Common myeloid progenitor, CD34-positive (primary cell): Measurements from ENCODE around the gene SYNE1.

Experiments used
- CTCF ChIA-PET: fragments of 350-600 bp; sonication (Branson Sonifier 250); formaldehyde crosslinking; loops from one replicate; lab custom pipeline; 2021; ENCODE audit warnings: antibody characterized with exemption; lab: Charles Lee
- POLR2A ChIA-PET: fragments of 350-600 bp; sonication (Branson Sonifier 250); formaldehyde crosslinking; loops from one replicate; lab custom pipeline; 2021; ENCODE audit warnings: antibody characterized with exemption; lab: Charles Lee
- DNase-seq, 3 donors: peaks; one replicate each; pipeline versions ENCODE4 v3.0.0 to v3.0.0-alpha.2; 2013
- H3K27ac ChIP-seq, 2 experiments: 1 replicate in 1 of 2; 2 replicates in 1 of 2; pipeline ENCODE4 v1.7.0; 2013; ENCODE audit warnings: inconsistent platforms in 2 of 2, low read length in 2 of 2, mild to moderate bottlenecking in 2 of 2, low read depth in 1 of 2, moderate library complexity in 1 of 2; ENCODE audit not compliant: severe bottlenecking in 2 of 2, insufficient read depth in 1 of 2, poor library complexity in 1 of 2
- H3K27me3 ChIP-seq, 5 experiments: replicated peaks in 2 of 5; 1 replicate in 3 of 5; 2 replicates in 2 of 5; pipeline versions ENCODE4 v1.6.1 to v1.7.0; 2013; ENCODE audit warnings: low read length in 4 of 5, mild to moderate bottlenecking in 2 of 5, moderate library complexity in 2 of 5, inconsistent platforms in 1 of 5; ENCODE audit not compliant: insufficient read depth in 5 of 5, control insufficient read depth in 4 of 5
- H3K36me3 ChIP-seq, 4 experiments: 1 replicate in 2 of 4; 2 replicates in 2 of 4; pipeline versions ENCODE4 v1.6.1 to v1.7.0; 2013; ENCODE audit warnings: low read length in 3 of 4, control low read depth in 1 of 4, mild to moderate bottlenecking in 1 of 4; ENCODE audit not compliant: control insufficient read depth in 4 of 4, insufficient read depth in 4 of 4
- H3K4me1 ChIP-seq, 4 experiments: 1 replicate in 3 of 4; 2 replicates in 1 of 4; pipeline versions ENCODE4 v1.6.1 to v1.7.1; 2013; ENCODE audit warnings: low read length in 3 of 4, mild to moderate bottlenecking in 3 of 4, control low read depth in 1 of 4, inconsistent platforms in 1 of 4, moderate library complexity in 1 of 4; ENCODE audit not compliant: control insufficient read depth in 4 of 4, insufficient read depth in 4 of 4; ENCODE audit errors: control extremely low read depth in 1 of 4
- H3K4me3 ChIP-seq, 7 experiments: 1 replicate in 4 of 7; 2 replicates in 3 of 7; pipeline versions ENCODE4 v1.5.1 to v1.7.0; 2013; ENCODE audit warnings: mild to moderate bottlenecking in 7 of 7, low read length in 6 of 7, moderate library complexity in 6 of 7, inconsistent platforms in 2 of 7, low read depth in 2 of 7, control low read depth in 1 of 7; ENCODE audit not compliant: insufficient read depth in 4 of 7, control insufficient read depth in 1 of 7; ENCODE audit errors: extremely low read depth in 1 of 7
- H3K9me3 ChIP-seq, 5 experiments: 1 replicate in 4 of 5; 2 replicates in 1 of 5; pipeline versions ENCODE4 v1.6.1 to v1.7.1; 2013; ENCODE audit warnings: low read length in 4 of 5, mild to moderate bottlenecking in 2 of 5, inconsistent platforms in 1 of 5, low read depth in 1 of 5, moderate library complexity in 1 of 5; ENCODE audit not compliant: control insufficient read depth in 4 of 5, insufficient read depth in 2 of 5; ENCODE audit errors: control extremely low read depth in 1 of 5
- WGBS: methylation state at CpG from one replicate; pipeline ENCODE4 v1.1.5; 2013; ENCODE audit not compliant: insufficient coverage; 5-methylcytosine and 5-hydroxymethylcytosine counted together

SYNE1 gene

DNA sequence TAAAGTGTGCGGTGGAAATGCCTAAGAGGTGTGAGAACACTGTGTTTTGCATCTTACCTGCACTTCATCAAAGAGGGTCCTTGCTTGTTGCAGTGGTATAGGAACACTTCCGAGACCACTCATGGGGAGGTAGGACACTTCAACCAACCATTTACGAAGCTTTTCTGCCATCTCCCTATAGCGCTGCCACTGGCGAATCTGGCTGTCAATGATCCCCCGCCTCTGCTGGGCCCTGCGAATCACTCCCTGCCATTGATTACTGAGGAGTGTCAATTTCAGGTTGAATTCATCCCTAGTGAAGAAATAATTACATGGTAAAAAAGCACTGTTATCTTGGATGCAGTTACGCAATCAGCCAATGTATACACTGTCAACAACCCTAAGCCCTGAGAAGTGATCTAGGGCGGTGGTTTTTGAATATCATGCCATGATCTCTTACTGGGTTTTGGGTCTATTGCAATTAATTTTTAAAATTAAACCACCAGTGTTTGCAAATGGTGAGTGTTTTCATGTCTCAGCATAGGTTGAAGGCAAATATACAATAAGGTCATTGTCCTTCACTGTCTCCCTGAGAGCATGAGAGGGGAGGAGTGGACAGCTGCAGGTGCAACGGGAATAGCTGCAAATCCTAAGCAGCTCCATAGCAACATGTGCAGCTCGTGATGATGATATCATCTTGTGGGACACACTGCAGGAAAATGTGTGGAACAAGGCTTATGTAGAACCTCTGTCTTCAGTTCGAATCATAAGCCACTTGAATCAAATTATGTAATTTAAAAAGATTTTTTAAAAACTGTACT, 429.0 kb downstream of the SYNE1 start:
- Histone ChIP-seq H3K9me3 (no peaks in the 10 kb centered on the region), H3K36me3 (peaks cover 16 to 58% (median 43%) of the 10 kb centered on the region in 4 experiments), H3K27me3 (no peaks in the 10 kb centered on the region), H3K4me1 (no peaks in the 10 kb centered on the region), H3K27ac (no peak overlapping the region), H3K4me3 (no peak overlapping the region)
- DNase-seq: no peak
- POLR2A ChIA-PET: no interaction called here
- CTCF ChIA-PET: no interaction called here
- WGBS: 97% methylated on average over 7 of the region's 12 CpGs

DNA sequence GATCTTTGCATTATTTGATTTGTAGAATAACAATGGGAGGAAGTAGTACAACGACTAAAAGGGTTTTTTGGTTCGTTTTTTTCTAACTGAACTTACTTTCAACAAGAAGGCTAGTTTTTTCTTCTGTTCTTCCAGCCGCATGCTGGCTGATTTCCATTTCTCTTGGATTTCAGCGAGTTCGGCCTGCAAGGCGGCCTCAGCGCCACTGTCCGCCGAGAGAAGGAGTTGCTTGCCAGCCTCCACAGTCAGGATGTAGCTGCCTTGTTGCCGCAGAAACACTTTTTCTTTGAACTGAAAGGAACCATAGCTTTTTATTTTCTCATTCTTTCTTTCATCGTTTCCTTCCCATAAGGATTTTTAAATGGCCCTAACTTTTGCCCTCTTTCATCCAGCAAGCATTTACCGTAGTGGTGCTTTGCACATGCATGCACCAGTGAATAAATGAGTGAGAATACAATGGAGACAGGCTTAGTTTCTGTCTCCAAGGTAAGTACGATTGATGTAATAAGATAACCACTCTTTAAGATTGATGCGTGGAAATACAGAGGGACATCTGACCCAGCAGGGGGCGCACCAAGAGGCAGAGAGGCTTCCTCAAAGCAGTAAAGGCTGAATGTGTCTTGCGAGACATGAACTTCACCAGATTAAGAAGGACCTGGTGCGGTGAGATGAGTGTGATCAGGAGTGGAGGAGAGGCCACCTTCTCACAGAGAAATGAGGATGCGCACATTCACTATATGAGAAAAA, 430.9 kb downstream of the SYNE1 start:
- H3K4me1 ChIP-seq: no peaks in the 10 kb centered on the region
- no peaks in the 10 kb centered on the region for H3K9me3 ChIP-seq
- H3K27me3 ChIP-seq: no peaks in the 10 kb centered on the region
- no peak overlapping the region for H3K27ac ChIP-seq
- ChIA-PET POLR2A (no interaction called here), CTCF (interaction anchor here (1.0 kb wide), 1 partner anchor 22 kb away, joined by 3 read pairs; no protein-coding TSS in a partner anchor)
- WGBS: 95% methylated on average over 16 of the region's 18 CpGs
- H3K36me3 ChIP-seq: peaks cover 16 to 58% (median 41%) of the 10 kb centered on the region in 4 experiments
- no peak overlapping the region for H3K4me3 ChIP-seq
- DNase-seq: peak; percentile 27 to 46 (median 44)

DNA sequence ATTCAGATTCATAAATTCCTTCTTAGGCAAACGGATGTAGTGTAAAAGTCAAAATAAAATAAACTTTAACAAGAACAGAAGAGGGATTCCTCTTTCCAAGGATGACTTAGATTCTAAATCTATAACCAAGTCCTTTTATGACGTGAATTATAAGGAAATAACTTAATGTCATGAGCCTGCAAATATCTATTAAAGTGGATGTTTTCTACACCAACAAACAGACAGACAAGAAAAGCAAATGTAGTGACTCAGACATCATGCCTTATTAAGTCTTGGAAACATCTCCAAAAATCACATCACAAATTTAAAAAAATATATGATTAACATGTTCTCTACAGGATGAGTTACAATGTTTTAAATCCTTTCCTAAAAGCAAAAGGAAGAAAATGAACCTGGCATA, 432.6 kb downstream of the SYNE1 start:
- Histone ChIP-seq H3K4me1 (no peaks in the 10 kb centered on the region), H3K36me3 (peaks cover 16 to 65% (median 41%) of the 10 kb centered on the region in 4 experiments), H3K9me3 (no peaks in the 10 kb centered on the region), H3K27ac (no peak overlapping the region), H3K27me3 (no peaks in the 10 kb centered on the region), H3K4me3 (no peak overlapping the region)
- ChIA-PET POLR2A (no interaction called here), CTCF (no interaction called here)
- DNase-seq: no peak
- no CpG with 5 or more reads among the region's 2 CpGs for WGBS

DNA sequence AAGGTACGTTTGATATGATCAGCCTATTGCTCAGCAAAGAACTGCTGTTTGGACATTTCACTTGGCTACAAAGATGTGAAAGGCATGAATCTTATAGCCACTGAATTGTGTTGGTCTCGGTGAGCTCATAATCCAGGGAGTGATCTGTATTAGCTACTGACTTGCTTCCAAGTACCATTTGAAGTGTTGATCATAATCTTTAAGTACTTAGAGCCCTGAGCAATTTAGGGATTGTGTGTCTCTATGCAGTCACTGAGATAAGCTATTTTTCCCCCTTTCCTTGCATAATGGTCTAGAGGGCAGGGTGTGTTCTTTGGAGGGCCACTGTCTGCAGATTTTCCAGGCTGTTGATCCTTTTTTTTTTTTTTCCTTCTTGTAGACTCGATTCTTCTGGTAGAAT, 436.0 kb downstream of the SYNE1 start:
- Histone ChIP-seq H3K9me3 (peaks cover 0 to 21% (median 9%) of the 10 kb centered on the region in 5 experiments), H3K27me3 (no peaks in the 10 kb centered on the region), H3K4me3 (no peak overlapping the region), H3K4me1 (no peaks in the 10 kb centered on the region), H3K36me3 (peaks cover 13 to 66% (median 41%) of the 10 kb centered on the region in 4 experiments), H3K27ac (no peak overlapping the region)
- ChIA-PET CTCF (interaction anchor here (1.1 to 1.2 kb wide), 2 partner anchors 14 to 19 kb away, joined by 3 read pairs; no protein-coding TSS in a partner anchor), POLR2A (no interaction called here)
- no peak for DNase-seq
- WGBS: 50% methylated on average over 2 of the region's 3 CpGs

DNA sequence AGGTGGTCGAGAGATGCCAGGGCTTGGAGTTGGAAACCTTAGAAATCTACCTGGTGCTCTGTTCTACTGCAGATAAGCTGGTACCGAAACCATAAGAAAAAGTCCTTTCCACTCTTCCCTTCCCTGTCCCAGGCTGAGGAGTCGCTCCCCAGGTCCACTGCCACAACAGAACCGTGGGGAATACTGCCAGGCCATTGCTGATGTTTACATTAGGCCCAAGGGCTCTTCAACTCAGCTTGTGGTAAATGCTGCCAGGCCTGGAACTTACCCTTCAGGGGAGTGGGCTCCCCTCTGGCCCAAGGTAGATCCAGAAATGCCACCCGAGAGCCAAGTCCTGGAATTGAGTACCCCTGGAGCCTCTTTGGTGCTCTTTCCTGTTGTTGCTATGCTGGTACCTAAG, 441.3 kb downstream of the SYNE1 start:
- Histone ChIP-seq H3K27me3 (no peaks in the 10 kb centered on the region), H3K4me1 (no peaks in the 10 kb centered on the region), H3K27ac (no peak overlapping the region), H3K36me3 (peaks cover 17 to 57% (median 30%) of the 10 kb centered on the region in 4 experiments), H3K9me3 (peaks cover 0 to 36% (median 16%) of the 10 kb centered on the region in 5 experiments), H3K4me3 (no peak overlapping the region)
- 81% methylated on average over 5 of the region's 5 CpGs for WGBS
- ChIA-PET CTCF (no interaction called here), POLR2A (no interaction called here)
- DNase-seq: no peak

DNA sequence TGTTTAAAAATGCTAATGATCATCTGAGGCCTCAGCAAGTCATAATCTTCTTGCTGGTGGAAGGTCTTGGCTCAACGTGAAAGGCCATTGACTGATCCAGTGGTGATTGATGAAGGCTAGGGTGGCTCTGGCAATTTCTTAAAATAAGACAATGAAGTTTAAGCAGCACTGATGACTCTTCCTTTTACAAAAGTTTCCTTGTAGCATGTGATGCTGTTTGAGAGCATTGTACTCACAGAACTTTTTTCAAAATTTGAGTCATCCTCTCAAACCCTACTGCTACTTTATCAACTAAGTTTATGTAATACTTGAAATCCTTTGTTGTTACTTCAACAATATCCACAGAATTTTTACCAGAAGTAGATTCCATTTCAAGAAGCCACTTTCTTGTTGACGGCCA, 447.4 kb downstream of the SYNE1 start:
- peaks cover 0 to 9% (median 2%) of the 10 kb centered on the region in 4 experiments for H3K36me3 ChIP-seq
- peaks cover 5 to 13% (median 7%) of the 10 kb centered on the region in 4 experiments for H3K4me1 ChIP-seq
- H3K27ac ChIP-seq: no peak overlapping the region
- ChIA-PET CTCF (no interaction called here), POLR2A (no interaction called here)
- H3K27me3 ChIP-seq: no peaks in the 10 kb centered on the region
- no peak for DNase-seq
- WGBS: 83% methylated on average over 2 of the region's 2 CpGs
- H3K4me3 ChIP-seq: no peak overlapping the region
- H3K9me3 ChIP-seq: peaks cover 0 to 8% (median 0%) of the 10 kb centered on the region in 5 experiments

DNA sequence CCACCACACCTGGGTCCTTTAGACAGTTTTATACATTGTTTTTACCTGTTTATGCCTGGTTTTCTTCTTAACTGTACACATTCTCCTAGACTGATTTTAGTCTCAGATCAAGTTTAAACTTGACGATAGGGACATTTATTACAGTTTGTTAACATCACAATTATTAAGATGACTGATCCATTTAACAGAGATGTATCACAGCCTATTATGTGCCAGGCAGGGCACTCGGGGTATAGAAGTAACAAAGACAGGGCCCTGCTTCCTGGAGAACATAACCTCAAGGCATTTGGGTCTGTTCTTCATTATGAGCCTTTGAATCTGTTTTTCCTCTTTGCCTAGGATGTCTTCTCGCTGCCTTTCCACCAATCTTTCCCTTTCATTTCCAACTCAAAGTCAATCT, 449.2 kb downstream of the SYNE1 start:
- Histone ChIP-seq H3K9me3 (peaks cover 0 to 4% (median 0%) of the 10 kb centered on the region in 5 experiments), H3K4me3 (no peak overlapping the region), H3K36me3 (peaks cover 0 to 7% (median 2%) of the 10 kb centered on the region in 4 experiments), H3K27me3 (no peaks in the 10 kb centered on the region), H3K27ac (no peak overlapping the region), H3K4me1 (peaks cover 7 to 18% (median 9%) of the 10 kb centered on the region in 4 experiments)
- no peak for DNase-seq
- CTCF ChIA-PET: no interaction called here
- POLR2A ChIA-PET: no interaction called here
- 94% methylated on average over 1 of the region's 3 CpGs for WGBS
